ENCODE data around the gene KLK11.

- TF ChIP-seq ZC3H10 (CRISPR knock-in tag; IDR thresholded peaks at IDR 0.05) (no peak), ESRRG (CRISPR knock-in tag; IDR thresholded peaks at IDR 0.05) (no peak), POU6F1 (CRISPR knock-in tag; IDR thresholded peaks at IDR 0.05; ENCODE audit: borderline replicate concordance, low read depth) (no peak), BACH2 (CRISPR knock-in tag; IDR thresholded peaks at IDR 0.05; ENCODE audit: borderline replicate concordance) (no peak), PATZ1 (CRISPR knock-in tag; IDR thresholded peaks at IDR 0.05; ENCODE audit: borderline replicate concordance) (no peak), ISL1 (CRISPR knock-in tag; IDR thresholded peaks at IDR 0.05) (no peak)
Observed at GRCh38 chr19:50980208-50980607, 46.2 kb downstream of the KLK11 start.
